GDM1 (cell line): ENCODE measurements around the gene OCIAD1.
"Not testable (repeated sequence)": the region's sequence is repeated elsewhere in the genome, so short reads cannot be mapped to it uniquely, and the experiment has no call there.

ENCODE experiments used
- DNase-seq: peaks from one replicate; lab custom pipeline; 2025; lab: John Stamatoyannopoulos, UW

The OCIAD1 gene

GRCh38 chr4:48816971-48817370 lies 13.9 kb upstream of the OCIAD1 start:
- no peak for DNase-seq

GRCh38 chr4:48821431-48821830 lies 9.5 kb upstream of the OCIAD1 start:
- DNase-seq = not testable (repeated sequence)

DNA sequence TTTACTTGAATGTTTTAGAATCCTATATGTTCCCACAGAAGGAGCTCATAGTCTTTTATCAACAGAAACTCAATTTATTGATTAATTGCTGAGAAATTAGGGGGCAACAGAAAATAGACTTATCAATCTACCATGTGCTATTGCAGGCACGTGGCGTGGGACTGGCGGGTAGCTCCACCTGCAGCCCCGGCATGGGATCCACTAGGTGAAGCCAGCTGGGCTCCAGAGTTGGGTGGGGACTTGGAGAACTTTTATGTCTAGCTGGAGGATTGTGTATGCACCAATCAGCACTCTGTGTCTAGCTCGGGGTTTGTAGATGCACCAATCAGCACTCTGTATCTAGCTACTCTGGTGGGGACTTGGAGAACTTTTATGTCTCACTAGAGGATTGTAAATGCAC lies 3.3 kb upstream of the OCIAD1 start:
- DNase-seq = no peak

DNA sequence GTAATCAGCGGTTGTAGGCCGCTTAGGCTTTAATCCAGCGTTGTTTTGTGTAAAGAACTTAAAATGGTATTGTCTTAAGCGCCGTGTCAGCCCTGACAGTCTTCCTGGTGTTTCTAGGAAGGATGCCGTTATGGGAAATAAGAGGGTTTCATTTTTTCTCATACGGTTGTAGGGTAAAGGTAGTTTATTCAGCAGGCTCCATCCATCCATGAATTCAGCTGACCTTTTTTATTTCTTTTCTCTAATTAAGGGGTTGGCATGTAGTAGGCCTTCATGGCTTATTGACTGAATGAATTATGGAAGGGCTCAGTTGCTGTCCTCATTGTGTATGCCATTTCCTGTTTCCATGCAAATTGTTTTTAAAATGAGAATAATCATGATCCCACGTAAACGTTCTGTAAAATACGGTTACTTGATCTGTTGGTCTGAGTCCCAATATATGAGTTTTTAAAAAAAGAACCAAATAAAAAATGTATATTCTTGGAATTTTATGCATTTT lies 693 bp downstream of the OCIAD1 start:
- DNase-seq = no peak

DNA sequence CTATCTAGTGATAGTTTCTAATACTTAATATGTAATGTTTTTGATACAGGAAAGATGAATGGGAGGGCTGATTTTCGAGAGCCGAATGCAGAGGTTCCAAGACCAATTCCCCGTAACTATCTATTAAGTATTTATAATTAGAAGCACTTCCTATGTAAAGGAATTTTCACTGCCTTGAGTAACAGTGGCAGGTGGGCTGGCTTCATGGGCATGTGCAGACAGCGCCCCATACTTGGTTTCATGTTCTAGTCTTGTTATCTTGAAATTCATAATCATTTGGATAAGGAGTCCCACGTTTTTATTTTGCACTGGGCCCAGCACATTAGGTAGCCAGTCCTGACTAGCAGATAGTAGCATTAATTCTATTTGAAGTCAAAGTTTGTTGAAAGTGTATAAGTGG lies 1.7 kb downstream of the OCIAD1 start:
- DNase-seq = no peak

DNA sequence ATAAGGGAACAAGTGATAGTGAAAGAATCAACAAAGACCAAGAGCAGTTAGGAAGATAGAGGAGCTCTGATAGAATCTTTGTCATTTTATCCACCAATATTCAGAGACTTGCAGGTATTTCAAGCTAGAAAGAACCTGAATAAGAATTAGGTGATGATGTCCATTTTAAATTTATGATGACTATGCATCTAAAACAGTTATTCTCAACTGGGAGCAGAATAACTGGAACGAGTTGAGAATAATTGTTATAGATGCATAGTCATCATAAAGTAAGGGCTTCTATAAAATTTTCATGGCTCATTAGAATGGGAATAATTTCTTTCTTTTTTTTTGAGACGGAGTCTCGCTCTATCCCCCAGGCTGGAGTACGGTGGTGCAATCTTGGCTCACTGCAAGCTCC lies 5.8 kb downstream of the OCIAD1 start:
- DNase-seq = no peak

DNA sequence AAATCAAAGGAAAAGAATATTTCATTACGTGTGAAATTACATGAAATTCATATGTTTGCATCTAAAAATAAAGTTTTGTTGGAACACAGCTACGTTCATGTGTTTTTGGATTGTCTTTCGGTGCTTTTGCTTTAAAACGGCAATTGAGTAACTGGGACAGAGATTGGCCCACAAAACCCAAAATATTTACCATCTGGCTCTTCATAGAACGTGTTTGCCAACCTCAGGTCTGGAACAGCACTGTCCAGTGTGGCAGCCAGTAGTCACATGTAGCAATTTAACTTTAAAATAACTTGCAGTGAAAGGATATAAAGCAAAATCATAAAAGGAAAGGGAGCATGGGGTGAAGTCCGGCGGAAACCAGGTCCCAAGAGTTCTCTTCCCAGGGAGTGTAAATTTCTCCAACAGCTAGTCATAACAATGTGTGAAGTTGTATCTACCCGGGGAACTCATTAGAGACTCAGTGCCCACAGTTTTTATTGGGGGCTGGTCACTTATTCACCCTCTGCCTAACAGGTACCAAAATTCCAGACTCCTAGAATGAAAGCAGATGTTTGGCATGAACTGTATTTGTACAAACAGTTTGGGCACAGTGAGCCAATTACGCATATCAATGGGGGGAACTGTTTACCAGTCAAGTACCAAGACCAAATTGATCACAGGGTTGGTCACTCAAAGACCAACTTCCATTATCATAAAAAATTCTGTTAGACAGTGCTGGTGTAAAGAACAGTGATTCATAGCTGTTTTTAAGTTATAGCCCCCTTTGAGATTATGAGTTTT lies 10.3 kb downstream of the OCIAD1 start:
- DNase-seq = no peak

DNA sequence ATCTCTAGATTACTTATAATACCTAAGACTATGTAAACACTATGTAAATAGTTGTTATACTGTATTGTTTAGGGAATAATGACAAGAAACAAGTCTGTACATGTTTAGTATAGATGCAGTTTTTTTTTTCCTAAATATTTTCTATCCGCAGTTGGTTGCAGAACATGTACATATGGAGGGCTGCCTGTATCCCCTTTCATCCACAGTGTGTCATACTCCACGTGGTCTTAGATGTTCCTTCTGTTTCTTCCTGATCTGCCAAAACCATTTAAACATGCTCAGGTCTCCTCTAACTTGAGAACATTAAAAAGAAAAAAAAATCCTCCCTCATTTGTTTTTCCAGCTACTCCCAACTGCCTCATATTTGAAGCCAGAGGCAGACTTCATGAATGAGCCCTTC lies 14.0 kb downstream of the OCIAD1 start:
- DNase-seq = no peak

DNA sequence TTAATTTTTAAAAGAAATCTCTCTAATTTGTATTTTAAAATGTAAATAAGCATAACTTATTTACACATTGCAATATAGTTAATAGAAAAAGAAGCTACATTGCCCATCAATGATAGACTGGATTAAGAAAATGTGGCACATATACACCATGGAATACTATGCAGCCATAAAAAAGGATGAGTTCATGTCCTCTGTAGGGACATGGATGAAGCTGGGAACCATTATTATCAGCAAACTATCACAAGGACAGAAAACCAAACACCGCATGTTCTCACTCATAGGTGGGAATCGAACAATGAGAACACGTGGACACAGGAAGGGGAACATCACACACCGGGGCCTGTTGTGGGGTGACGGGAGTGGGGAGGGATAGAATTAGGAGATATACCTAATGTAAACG lies 17.9 kb downstream of the OCIAD1 start:
- not testable (repeated sequence) for DNase-seq

DNA sequence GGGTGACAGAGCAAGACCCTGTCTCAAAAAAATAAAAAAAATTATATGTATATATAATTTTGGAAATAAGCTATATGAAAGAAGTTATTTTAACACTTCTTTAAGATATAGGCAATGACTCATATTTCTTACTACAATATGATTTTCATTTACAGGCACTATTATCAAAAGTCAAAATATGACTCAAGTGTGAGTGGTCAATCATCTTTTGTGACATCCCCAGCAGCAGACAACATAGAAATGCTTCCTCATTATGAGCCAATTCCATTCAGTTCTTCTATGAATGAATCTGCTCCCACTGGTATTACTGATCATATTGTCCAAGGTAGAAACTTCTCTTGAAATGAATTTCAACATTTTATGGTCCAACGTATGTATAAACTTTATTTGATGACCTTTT lies 20.8 kb downstream of the OCIAD1 start:
- no peak for DNase-seq

GRCh38 chr4:48853604-48854394 lies 22.9 kb downstream of the OCIAD1 start:
- no peak for DNase-seq

- DNase-seq = no peak
Observed at GRCh38 chr4:48854395-48854683, 23.5 kb downstream of the OCIAD1 start.

DNA sequence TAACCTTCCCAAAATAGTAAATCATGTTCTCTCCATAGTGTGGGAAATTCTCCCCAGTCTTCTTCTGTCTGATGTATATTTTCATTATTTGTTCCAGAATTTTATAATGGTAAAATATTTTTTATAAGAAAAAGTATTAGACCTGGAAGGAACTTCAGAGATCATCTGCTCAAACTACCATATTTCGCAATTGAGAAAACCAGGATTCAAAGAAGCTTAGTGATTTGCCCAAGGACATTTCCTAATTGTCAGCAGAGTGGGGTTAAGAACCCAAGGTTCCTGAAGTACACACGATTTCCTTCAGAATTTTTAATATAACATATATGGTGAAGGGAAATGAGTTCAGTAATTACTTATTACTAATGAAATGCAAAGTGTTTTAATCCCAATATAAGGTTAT lies 24.1 kb downstream of the OCIAD1 start:
- DNase-seq = no peak

DNA sequence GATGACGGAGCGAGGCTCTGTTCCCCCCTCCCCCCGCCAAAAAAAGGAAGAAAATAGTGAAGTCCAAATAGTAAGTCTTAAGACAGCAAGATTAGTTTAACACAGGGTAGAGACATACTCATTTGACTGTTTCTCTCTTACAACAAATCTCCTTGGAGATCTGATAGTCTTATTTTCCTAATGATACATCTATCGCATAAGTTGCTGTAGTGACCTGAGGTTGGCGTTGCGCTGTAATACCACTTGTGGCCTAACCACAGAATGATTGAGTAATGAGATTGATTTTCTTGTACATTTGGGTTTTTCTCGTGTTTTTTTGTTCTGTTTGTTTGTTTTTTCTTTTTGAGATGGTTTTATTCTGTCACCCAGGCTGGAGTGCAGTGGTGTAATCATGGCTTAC lies 27.2 kb downstream of the OCIAD1 start:
- DNase-seq = no peak

DNA sequence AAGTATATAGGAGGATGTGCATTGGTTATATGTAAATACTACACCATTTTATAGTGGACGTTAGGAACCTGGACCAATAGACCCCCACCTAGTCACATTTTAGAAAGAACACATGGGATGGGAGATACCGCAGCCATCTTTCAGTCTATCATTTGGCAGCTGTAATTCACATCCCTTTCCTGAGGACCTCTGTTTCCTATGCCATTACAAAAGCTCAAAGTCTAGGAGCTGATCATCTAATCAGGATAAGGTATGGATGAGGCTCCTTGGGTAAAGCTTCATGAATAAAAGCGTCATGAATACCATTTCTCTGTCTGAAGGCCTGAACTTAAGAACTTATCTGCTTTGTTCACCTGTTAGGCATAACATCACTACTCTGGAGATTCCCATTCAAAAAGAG lies 31.1 kb downstream of the OCIAD1 start:
- DNase-seq = no peak

DNA sequence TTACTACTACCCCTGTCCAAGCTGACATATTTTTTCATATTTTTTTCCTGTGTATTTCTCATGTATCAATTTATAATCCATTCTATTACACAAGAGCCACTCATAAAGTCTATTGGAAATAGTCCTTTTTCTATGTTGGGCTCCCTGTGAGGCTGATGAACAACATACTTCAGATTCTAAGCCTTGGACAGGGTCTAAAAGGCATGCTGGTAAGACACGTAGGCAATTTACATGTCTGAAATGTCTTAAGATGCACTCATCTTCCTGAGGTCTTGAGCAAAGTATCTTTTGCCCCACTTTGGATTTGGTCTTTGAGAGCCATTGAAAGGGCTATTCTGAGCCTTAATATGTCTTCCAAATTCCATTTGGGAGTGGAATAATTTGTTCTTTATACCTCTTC lies 31.8 kb downstream of the OCIAD1 start:
- DNase-seq = no peak

DNA sequence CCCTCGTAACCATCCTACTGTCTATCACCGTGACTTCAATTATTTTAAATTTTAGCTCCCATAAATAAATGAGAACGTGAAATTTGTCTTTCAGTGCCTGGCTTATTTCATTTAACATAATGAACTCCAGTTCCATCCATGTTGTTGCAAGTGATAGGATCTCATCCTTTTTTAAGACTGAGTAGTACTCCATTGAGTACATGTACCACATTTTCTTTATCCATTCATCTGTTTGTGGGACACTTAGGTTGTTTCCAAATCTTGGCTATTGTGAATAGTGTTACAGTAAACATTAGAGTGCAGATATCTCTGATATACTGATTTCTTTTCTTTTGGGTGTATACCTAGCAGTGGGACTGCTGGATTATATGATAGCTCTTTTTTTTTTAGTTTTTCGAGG lies 32.8 kb downstream of the OCIAD1 start:
- DNase-seq = no peak

DNA sequence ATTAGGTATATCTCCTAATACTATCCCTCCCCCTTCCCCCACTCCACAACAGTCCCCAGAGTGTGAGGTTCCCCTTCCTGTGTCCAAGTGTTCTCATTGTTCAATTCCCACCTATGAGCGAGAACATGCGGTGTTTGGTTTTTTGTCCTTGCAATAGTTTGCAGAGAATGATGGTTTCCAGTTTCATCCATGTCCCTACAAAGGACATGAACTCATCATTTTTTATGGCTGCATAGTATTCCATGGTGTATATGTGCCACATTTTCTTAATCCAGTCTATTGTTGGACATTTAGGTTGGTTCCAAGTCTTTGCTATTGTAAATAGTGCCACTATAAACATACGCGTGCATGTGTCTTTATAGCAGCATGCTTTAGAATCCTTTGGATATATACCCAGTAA lies 33.8 kb downstream of the OCIAD1 start:
- DNase-seq = not testable (repeated sequence)

GRCh38 chr4:48877827-48878535 lies 47.1 kb downstream of the OCIAD1 start:
- no peak for DNase-seq

DNA sequence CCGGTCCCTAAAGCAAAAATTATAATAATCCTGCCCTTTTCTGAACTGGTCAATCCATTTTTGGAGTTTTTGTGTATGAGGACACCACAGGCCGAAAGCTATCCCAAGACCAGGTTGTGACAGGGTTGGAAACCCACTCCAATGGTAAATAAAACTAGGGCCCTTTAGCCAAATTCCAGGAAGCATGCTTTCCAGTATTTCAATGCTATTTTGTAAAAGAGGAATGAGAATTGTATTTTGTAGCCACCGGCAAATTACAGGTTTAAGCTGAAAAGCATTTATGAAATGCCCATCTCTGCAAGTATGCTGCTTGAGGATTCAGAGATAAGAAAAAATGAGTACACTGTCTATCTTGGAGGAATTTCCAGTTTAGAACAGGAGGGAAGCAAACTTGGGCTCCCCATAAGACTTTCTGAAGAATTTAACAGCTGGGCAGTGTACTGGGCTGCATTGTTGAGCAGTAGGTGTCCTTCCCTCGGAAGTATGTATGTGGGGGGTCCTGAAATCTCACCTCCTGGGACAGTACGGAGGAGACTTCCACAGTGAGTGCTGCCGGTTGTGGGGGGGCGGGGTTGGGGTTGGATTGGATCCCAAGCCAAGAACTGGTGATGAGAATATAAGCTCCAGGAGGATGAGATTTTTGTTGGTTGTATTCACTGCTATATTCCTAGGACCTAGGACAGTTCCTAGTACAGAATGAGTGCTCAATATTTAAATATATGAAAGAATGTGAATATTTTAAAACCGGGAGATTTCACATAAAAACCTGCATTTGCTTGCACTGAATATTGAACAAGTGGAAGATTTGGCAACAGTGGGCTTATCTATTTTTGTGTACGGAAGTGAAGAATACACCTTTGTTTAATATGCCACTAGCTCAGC lies 48.9 kb downstream of the OCIAD1 start:
- DNase-seq = no peak

- DNase-seq = not testable (repeated sequence)
Observed at GRCh38 chr4:48881646-48882045, 50.8 kb downstream of the OCIAD1 start.

DNA sequence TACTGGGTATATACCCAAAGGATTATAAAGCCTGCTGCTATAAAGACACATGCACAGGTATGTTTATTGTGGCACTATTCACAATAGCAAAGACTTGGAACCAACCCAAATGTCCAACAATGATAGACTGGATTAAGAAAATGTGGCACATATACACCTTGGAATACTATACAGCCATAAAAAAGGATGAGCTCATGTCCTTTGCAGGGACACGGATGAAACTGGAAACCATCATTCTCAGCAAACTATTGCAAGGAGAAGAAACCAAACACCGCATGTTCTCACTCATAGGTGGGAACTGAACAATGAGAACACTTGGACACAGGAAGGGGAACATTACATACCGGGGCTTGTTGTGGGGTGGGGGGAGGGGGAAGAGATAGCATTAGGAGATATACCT lies 58.9 kb downstream of the OCIAD1 start:
- DNase-seq = not testable (repeated sequence)
